Peyer's patch (tissue), 4 donors: ENCODE results near the gene MPC2.

Experiments
- CTCF ChIP-seq, 6 experiments: fragments of 450-650 bp in 4 of 6; fragments of 200-600 bp in 2 of 6; sonication (generic) in 1 of 6; IDR thresholded peaks; one replicate each; pipeline ENCODE4 v1.5.1; 2017 to 2019; ENCODE audit warnings: antibody characterized with exemption in 6 of 6, mild to moderate bottlenecking in 3 of 6, moderate library complexity in 1 of 6
- POLR2A ChIP-seq, 2 donors: fragments of 450-650 bp; IDR thresholded peaks; one replicate each; pipeline ENCODE4 v1.5.1; 2017; ENCODE audit warnings: antibody characterized with exemption in 2 of 2, mild to moderate bottlenecking in 2 of 2, moderate library complexity in 2 of 2

- TF ChIP-seq CTCF (IDR thresholded peaks at IDR 0.05) (no peak), POLR2A (IDR thresholded peaks at IDR 0.05) (no peak)
Measured at GRCh38 chr1:167882376-167882775, 54.5 kb downstream of the MPC2 start.
